Caki2 (cell line): Measurements from ENCODE around the gene CA9. TPM values are rescaled to one million over a fixed set of nuclear protein-coding genes. Genes with fewer than 3 reads are reported as not detected.

Experiments
- DNase-seq: peaks from one replicate; pipeline ENCODE4 v3.0.0-alpha.2; 2015; ENCODE audit warnings: low read depth
- in situ Hi-C: cut with HindIII; loops from 2 replicates; pipeline ENCODE4 v1.10.0; 2016; ENCODE audit warnings: low sequenced_read_pairs, low pct_unique_long_range_greater_than_20kb, mixed read lengths
- total RNA-seq: library from RNA; depleted of rRNA; stranded (reverse); fragments of >200 nt; shearing (Covaris generic); gene quantifications from 2 replicates; pipeline ENCODE4 v1.2.3, GENCODE V29; 2014; ENCODE audit warnings: low replicate concordance

Gene CA9
- total RNA-seq, 1 experiment from 2014 or later, result 0.30 TPM

DNA sequence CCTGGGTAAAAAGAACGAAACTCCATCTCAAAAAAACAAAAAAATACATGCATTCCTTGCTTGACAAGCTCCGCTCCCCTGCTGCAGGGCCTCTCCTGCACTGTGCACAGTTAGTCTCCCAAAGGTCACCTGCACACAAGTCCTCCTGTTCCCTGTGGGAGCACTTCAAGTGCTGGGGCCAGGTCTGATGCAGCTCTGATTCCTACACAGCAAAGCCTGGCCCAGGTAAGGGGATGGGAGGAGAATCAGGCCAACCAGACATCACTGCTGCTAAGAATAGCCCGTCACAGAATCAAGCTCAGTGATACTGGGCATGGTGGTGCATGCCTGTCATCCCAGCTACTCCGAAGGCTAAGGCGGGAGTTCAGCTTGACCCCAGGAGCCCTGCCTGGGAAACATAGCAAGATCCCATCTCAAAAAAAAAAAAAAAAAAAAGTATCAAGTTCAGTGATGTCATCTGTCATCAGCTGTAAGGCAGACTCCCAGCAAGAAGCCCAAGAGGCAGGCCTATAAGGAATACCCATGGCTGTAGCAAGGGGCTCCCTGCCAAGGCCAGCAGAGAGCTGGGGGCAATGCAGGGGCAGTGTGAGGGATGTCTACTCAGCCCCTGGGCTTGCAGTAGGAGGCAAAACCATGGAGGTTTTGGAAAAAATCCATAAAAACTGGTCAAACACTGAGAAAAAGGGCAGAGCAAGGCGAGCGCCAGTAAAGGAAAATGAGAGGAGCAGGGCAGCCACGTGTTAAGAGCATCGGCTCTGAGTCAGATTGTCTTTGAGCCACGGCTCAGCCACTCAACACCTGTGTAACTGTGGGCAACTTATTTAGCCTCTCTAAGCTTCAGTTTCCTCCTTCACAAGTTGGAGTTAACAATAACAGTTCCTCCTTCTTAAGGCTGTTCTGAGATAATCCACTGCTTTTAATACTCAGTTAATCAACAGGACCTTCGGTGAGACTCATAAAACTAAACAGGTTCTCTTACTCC, 12.8 kb downstream of the CA9 start:
- in situ Hi-C loops, result no loop called here
- no peak for DNase-seq

GRCh38 chr9:35687306-35687705, 13.6 kb downstream of the CA9 start:
- in situ Hi-C loops, result no loop called here
- no peak for DNase-seq

DNA sequence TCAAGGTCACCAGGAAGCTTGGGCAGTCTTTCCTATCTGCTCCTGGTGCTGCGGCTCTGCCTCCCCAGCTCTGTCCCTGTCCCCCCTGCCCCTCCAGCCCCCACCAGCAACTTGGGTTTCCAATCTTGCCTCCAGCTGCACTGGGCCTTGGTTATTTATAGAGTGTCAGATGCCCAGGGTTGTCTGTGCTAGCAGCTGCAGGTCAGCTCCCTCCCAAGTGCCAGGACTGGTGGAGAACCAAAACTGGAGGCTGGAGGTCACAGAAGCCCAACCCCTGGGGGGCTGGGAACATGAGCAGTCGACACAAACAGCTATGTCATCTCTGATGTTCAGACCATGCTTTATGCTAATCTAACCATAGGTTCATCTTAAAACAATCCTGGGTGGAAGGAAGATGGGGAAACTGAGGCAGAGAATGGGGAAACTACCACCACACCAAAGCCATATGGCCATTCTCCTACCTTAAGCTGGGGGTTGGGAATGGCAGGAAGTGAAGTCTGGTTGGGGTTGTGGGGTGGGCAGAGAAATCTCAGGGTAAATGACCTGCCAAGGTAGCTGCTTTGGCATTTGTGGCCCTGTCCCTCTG, 14.3 kb downstream of the CA9 start:
- no peak for DNase-seq
- in situ Hi-C loops, result no loop called here

DNA sequence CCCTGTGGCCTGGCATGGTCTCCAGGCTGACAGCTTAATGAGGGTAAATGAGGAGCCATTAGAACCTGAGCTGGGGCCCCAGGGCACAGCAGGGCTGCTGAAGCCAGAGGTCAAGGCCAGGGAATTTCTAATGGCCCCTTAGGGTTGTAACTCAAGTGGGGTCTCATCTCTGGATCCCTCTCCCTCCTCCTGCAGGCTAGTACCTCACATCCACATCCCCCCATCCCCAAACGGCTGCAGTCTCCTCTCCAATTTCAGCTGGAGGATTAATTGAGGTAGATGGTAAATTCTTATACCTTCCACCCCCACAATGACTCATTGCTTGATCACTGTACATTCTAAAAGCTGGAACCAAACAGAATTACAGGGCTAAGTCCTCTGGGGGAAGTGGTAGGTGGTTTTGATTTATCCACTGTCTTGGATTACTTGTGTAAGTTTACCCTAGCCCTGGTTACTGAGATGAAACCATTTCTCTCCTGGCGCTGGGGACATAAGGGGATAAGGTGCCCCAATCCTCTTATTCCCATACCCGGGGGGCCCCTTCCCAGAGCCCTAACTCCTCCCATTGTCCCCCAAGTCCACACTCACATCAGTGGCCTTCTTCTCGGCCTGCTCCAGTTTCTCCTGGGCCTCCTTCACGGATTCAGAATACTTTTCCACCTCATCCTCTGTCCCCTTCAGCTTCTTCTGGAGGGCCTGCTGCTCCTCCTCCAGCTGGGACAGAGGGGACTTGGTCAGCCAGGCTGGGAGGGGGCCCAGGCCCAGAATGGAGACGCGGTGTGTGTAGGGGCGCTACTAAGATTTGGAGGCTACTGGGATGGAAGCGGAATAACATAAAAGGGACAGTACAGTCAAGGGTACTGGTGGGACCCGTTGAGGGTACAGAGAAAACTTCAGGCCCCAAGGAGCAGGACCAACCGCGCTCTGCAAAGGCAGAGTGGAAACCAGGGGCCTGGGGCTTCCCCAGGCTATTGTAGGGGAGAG, 15.1 kb downstream of the CA9 start:
- in situ Hi-C loops, result no loop called here
- peak; percentile 29 for DNase-seq

DNA sequence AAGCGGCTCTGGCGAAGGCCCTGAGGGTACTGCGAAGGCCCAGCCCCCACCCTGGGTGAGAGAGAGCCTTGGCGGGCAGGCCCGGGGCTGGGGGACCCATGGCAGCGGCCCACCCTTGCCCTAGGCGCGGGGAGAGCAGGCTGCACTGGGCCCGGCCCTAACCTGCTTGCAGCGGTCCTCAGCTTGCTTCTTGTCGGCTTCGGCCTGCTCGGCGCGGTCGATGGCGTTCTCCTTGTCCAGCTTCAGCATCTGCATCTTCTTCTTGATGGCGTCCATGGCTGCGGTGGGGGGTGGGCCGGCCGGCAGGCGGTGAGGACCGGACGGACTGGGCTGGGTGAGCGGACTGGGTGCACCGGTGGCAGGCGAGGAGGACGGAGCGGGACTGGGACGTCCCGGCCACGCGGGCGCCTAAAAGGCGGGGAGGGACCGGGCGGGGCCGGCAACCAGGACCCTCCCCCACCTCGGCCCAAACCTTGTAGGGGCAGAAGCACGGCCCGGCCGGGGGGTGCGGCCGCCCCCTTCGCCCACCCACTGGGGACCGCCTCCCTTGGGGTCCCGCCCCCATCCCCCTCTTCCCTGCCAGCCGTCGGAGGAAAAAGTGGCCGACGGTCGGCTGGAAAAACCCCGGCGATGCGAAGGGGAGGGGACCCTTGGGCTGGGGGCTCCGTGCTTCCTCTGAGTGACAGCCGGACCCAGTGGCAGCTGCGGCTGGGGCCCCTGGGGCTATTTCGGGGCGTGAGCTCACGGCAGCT, 16.0 kb downstream of the CA9 start, which contains the start of gene TPM2:
TPM2 (minus strand) TSS at position 384 of the 752 bp plus-strand sequence; CDS start at position 276, 108 bp downstream.
- in situ Hi-C loops, result no loop called here
- no peak for DNase-seq

GRCh38 chr9:35690294-35690613, 16.5 kb downstream of the CA9 start:
- in situ Hi-C loops, result no loop called here
- no peak for DNase-seq

- peak; percentile 36 for DNase-seq
- in situ Hi-C loops, result no loop called here
These were observed 17.0 kb downstream of the CA9 start for GRCh38 chr9:35690614-35691333.

DNA sequence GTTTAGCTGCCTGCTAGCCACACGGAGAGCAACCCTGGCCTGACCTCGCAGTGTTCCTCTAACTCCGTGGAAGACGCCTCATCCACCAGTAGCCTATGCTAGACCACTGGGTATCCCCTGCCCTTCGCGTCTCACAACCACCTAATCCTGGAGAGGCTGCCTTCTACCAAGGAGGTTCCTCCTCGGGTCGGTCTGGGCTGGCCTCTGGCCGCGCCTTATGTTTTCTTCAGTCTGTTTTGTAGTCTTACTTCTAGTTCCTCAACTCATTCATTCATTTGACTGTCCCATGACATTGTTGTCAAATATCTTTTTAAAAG, 17.6 kb downstream of the CA9 start:
- in situ Hi-C loops, result no loop called here
- DNase-seq, result no peak

DNA sequence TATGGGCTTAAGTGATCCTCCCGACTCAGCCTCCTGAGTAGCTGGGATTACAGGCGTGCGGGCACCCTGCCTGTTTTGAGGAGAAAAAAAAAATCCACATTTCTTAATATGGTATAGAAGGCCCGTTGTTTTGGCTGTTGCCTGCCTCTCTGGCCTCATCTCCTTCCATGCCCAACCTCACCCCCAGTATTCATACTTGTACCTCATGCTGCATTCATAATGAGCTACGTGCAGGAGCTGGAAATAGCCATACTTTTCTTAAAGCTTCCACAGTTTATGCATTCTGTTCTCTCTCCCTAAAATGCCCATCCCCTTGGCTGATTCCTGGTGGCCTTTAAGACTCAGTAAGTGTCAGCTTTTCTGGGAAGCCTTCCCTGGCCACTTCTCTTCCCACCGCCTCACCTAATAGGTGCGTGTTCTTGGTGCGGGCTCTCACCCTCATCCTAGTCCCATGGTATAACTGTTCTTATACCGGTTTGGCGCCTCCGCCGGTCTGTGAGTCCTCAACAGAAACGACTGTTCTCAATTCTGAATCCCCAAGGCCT, 18.1 kb downstream of the CA9 start:
- no peak for DNase-seq
- in situ Hi-C loops, result no loop called here

DNA sequence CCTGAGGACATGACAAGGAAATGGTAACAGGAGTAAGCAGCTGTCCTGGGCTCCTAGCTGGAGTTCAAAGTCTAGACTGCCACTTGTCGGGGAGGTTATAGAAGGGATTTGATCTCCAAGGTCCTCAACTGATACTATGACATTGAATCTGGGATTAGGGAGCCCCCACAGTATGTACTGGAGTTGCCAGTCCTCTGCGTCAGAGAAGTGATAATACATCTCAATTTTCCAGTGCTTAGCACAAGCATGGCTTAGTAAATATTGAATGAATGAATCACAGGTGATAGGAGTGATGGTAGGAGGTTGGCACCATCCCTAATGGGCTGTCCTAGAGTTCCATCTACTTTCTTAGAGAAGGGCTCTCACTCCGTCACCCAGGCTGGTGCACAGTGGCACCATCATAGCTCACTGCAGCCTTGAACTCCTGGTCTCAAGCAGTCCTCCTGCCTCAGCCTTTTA, 22.2 kb downstream of the CA9 start:
- no peak for DNase-seq
- in situ Hi-C loops, result no loop called here

DNA sequence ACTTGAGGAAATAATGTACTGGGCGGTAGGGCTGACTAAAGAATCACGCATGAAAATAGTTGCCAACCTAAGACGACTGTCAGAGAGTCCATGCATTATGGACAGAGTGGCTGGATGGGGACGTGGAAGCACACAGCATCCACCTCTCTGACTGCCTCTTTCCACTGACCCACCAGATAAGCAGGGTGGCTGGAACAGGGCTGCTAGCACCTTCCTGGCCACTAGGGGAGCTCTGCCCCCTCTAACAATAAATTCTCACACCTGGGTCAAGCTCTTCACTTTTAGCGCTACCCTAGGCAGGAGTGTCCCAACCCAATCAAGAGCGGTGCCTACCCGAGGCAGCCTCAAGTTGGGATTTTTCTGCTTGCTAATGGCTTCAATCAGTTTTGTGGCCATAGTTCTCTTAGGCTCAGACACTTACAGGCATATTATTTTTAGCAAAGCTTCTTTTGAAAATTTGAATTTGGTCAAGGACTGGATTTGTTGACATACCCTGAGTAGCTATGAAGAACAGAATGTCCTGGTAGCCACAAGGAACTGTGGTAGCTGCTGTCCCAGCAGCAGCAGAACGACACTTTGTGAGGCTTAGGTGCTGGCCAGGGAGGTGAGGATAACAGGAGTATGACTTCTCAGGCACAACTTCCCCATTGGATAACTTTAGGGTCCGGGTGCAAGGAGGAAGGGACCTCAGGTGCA, 22.9 kb downstream of the CA9 start:
- peak; percentile 34 for DNase-seq
- in situ Hi-C loops, result no loop called here

GRCh38 chr9:35697486-35697885, 23.8 kb downstream of the CA9 start:
- no peak for DNase-seq
- in situ Hi-C loops, result no loop called here

DNA sequence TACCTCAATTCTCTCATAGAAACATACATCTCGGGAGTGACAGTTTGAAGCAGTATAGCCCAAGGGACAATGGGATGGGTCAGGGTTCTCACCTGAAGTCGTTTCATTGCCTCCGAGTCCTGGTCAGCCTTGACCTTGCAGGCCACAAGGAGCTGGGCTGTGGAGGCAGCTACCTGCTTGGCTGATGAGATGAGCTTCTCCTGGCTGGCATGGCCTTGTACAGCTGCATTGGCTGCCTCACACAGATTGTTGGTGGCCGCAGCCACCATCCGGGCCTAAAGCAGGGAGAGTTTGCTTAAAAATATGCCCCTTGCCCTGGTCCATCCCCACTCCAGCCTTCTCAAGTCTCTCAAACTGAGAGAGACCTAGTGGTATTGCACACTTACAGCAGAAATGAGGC, 24.5 kb downstream of the CA9 start:
- DNase-seq, result no peak
- in situ Hi-C loops, result no loop called here

DNA sequence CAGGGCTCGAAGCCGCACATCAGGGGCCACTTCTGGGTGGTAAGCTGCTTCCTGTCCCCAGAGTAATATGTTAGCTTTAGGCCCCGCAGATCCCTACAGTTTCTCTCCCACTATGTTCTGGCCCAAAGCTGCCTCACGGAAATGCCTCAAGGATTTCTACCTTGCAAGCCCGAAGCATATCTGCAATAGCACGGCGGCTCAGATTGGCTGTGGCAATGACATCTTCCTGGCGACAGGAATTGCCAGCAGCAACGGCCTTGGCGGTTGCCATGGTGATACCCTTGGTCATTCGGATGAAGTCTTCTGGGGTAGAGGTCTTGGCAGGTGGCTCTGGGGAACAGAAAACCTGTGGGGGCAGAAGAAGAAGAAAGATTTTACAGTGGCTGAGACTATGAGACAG, 26.3 kb downstream of the CA9 start:
- no peak for DNase-seq
- in situ Hi-C loops, result no loop called here

- no peak for DNase-seq
- in situ Hi-C loops, result no loop called here
These were observed 27.2 kb downstream of the CA9 start for GRCh38 chr9:35700942-35701341.

DNA sequence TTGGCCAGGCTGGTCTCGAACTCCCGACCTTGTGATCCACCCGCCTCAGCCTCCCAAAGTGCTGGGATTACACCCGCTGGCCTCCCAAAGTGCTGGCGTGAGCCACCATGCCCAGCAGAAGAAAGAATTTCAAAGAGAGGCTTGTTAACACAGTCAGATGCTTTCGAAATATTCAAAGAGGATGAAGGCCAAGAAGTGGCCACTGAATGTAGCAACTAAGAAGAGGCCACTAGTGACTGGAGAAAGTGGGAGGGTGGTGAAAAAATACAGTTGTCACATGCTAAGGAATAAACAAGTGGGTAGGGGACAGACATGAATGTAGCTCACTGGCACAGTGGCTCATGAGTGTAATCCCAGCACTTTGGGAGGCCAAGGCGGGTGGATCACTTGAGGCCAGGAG, 29.0 kb downstream of the CA9 start:
- DNase-seq, result no peak
- in situ Hi-C loops, result no loop called here
